ENCODE measurements around the gene CCDC174.

CCDC174 gene

GRCh38 chr3:14657579-14657978 lies 6.0 kb downstream of the CCDC174 start:
- FAIRE-seq: no peak

DNA sequence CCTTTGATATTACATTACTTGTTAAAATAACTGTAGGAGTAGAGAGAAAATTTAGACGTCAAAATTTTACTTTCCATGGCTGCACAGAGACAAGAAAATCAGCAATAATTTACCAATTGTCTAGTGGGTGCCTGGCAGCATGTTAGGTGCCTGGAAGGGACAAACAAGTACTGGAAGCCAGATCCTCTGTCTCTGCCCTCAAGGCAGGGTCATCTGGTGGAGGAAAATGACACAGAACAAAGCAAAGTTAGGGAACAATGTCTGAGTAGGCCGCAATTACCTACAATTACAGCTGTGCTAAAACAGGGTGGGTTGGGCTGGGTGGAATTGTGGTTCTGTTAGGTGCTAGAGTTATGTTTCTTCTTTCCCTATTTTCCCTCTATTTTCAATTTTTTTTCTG lies 7.4 kb downstream of the CCDC174 start:
- no peak for FAIRE-seq

DNA sequence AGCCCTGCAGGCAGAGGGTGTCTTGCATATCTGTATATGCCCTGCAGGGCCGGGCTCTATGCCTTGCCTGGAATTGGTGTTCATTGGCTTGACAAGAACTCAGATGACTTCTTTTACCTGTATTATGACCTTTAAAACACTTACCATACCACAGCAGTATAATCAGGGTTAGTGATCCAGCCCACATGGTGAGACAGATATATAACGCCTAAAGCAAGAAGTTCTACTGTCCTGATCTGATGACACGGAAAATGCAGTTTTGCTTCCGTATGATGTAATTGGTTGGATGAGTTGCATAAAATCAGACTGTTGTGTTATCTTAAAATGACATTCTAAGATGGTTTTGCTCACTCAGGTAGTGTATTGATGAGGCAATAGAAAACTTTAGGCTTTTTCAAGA lies 9.4 kb downstream of the CCDC174 start:
- no peak for FAIRE-seq

- no peak for FAIRE-seq
These were observed 12.0 kb downstream of the CCDC174 start for GRCh38 chr3:14663396-14664135.

DNA sequence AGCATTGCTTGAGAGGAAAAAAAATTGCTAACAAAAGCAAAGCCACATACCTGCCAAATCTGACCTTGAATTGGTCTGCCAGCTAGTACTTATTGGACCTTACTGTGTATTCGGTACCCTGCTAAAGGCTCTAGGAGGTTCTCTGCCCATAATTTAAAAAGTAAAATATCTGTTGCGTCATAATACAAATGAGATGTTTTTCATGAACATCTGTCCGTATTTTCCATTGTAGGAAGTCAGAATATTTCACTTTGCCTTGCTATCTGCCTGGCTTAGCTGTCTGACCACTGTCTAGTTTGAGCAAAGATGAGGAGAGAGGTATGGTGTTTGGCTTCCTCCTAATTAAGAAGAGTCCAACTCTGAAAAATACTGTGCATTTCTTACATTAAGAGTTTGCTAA lies 12.6 kb downstream of the CCDC174 start:
- FAIRE-seq: no peak

- no peak for FAIRE-seq
These were observed 21.0 kb downstream of the CCDC174 start for GRCh38 chr3:14672588-14672987.

DNA sequence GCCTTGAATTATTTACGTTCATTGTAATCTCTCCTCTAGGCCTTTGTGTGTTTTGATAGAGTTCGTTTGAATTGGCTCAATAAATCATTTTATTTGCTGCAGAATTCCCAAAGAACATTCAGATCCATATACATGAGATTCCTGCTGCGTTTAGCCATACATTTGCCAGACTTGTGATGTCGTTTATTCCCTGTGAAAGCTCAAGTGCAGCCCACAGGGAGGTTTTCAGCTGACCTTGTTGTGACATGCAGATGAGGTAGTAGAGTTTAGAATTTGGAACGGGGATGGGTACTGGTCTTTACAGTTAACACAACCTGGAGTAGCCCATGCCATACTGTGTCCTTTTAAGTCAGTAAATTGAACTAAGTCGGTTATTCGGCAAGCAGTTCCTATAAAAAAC lies 23.3 kb downstream of the CCDC174 start, which contains the start of gene C3orf20:
C3orf20 (plus strand) TSS at position 301 of the 400 bp plus-strand sequence. CDS start 7,573 bp downstream, outside the sequence.
- FAIRE-seq: no peak

- FAIRE-seq: no peak
These were observed 25.3 kb downstream of the CCDC174 start for GRCh38 chr3:14676881-14677280.

DNA sequence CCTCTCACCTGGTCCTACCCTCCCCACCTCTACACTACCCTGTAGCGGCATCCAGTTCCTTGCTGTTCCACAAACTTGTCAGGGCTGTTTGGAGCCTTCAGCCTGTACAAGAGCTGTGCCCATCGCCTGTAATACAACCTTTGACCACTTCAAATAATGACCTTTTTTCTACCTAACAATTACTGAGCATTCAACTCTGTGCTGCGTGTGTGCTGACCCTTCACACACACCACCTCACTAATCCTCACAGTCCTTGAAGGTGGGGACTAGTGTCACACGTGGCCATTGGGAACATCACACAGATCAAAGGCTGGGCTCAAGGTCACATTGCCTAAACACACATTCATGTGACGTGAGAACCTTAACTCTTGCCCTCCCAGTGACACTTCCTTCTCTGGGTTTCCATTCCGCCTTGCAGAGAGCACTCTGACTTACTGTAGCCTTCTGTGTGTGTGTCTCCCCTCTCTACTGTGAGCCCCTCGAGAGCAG lies 26.5 kb downstream of the CCDC174 start:
- no peak for FAIRE-seq

DNA sequence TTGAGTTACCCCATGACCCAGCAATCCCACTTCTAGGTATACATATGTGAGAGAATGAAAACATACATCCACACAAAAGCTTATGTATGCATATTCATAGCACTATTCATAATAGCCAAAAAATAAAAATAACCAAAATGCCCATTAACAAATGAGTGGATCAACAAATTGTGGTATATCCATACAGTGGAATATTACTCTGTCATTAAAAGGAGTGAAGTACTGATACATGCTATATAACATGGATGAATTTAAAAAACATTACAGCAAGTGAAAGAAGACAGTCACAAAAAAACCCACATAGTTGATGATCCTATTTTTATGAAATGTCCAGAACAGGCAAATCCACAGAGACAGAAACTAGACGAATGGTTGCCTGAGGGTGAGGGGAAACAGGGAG lies 28.6 kb downstream of the CCDC174 start:
- no peak for FAIRE-seq

- FAIRE-seq: no peak
These were observed 29.2 kb downstream of the CCDC174 start for GRCh38 chr3:14680716-14681115.

DNA sequence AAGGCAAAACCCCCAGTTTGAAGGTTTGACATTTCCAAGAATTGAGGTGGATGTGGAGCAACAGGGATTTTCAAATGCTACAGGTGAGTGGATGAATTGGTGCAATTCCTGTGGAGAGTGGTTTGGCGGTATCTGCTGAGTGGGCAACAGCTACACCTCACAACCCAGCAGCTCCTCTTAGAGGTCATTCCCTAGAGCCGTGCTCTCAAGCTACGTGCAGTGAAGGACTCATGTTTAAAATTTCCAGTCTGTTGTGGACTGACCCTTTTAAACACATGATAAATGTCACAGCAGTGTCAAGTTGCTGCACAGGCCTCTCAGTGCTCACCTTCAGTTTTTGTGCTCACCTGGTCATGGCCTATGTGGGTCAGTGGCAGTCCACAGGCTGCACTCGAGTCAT lies 32.9 kb downstream of the CCDC174 start:
- FAIRE-seq: no peak

DNA sequence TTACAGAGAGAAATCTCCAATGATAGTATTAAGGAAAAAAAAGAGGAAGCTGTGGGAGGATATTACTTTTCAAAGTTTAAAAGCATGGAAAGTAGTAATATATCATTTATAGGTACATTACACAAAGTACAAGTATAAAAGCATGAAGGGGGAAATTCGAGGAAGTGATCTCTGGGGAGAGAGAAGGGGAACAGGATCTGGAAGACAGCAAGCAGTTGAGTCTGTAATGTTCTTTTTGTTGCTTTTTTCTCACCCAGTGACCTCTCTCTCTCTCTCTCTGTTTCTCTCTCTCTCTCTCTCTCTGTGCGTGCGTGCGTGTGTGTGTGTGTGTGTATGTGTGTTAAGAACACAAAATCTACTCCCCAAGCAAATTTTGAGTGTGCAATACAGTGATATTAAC lies 33.6 kb downstream of the CCDC174 start:
- no peak for FAIRE-seq

DNA sequence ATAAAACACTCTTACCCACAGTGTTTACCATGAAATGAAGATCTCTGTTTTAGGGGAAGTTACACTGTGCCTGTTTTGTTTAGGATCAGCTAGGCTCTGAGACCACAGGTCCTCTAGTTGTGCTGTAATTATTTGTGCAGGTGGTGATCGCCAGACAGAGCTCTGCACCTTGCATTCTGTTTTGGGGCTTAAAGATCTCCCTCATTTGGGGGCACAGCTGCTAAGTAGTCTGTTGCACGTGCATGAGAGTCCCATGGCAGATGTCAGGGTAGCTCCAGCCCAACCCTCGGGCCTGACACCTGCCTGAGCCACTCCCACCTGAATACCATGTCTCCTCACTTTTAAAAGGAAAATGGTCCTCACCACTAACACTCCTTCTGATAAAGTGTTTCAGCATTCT lies 35.8 kb downstream of the CCDC174 start:
- FAIRE-seq: no peak

- no peak for FAIRE-seq
These were observed 37.0 kb downstream of the CCDC174 start for GRCh38 chr3:14688525-14688924.

GRCh38 chr3:14689247-14689980 lies 37.9 kb downstream of the CCDC174 start:
- FAIRE-seq: no peak

- no peak for FAIRE-seq
These were observed 39.7 kb downstream of the CCDC174 start for GRCh38 chr3:14691239-14691638.

DNA sequence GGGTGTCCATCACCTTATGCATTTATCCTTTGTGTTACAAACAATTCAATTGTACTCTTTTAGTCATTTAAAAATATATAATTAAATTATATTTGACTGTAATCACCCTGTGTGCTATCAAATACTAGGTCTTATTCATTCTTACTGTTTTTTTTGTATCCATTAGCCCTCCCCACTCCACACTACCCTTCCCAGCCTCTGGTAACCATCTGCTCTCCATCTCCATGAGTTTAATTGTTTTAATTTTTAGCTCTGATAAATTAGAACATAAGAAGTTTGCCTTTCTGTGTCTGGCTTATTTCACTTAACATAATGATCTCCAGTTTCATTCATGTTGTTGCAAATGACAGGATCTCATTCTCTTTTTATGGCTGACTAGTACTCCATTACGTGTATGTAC lies 40.2 kb downstream of the CCDC174 start:
- no peak for FAIRE-seq

GRCh38 chr3:14698601-14699244 lies 47.2 kb downstream of the CCDC174 start:
- no peak for FAIRE-seq

DNA sequence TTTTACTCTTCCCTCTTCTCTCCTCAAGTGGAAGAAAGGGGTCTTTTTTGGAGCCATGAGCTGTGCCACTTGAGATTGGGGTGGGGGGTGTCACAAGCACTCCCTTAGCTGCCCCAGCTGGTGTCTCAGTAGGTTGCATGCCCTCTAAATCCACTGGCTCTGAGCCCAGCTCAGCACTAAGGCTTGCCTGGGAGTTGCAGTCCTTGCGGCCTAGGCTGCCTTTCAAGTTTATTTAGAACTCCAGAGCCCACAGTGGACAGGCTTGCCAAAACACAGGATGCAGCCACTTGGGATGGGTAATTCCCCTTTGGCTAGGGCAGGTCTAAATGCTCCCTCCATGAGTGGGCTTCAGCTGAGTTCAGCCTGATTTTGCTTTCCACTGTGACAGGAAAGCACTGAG lies 48.1 kb downstream of the CCDC174 start:
- FAIRE-seq: no peak

- no peak for FAIRE-seq
These were observed 49.3 kb downstream of the CCDC174 start for GRCh38 chr3:14700891-14701290.

- no peak for FAIRE-seq
These were observed 50.1 kb downstream of the CCDC174 start for GRCh38 chr3:14701676-14702075.

DNA sequence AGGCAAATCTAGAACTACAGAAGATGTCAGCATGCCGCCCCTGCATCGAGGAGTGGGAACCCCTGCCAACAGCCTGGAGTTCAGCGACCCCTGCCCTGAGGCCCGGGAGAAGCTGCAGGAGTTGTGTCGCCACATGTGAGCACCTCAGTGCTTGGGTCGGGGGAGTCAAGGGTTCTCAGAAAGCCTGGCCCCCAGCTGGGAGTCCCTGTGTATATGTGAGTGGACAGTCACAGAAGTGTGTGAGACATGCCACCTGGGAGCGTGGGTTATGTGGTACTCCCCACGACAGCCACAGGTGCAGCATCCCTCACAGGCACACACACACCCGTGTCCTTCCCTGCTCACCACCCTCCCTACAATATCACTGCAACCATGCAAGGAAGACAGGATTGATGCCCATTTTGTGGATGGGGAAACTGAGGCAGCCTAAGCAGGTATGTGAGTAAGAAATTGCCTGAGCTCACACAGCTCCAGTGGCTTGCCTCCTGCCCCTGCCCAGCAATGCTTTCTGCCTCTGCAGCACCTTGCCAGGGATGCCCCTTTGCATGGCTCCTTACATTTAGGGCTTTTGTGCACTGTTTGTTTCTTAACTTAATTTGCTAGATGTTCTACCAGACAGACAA lies 51.7 kb downstream of the CCDC174 start:
- FAIRE-seq: no peak
